OCI-LY1 (cell line): Measurements from ENCODE around the gene ABHD4.
"Not testable (repeated sequence)": the region's sequence is repeated elsewhere in the genome, so short reads cannot be mapped to it uniquely, and the experiment has no call there.

Experiments
- H2AFZ ChIP-seq: fragments of 200-600 bp; sonication (generic), shearing (Covaris generic); 2 replicates; pipeline ENCODE4 v1.6.0; 2014; ENCODE audit warnings: antibody characterized with exemption, mild to moderate bottlenecking, low read length
- H3F3A ChIP-seq: fragments of 200-600 bp; sonication (generic), shearing (Covaris generic); 2 replicates; pipeline ENCODE4 v1.6.0; 2014; ENCODE audit warnings: mild to moderate bottlenecking, antibody characterized with exemption, low read length, moderate library complexity; ENCODE audit not compliant: insufficient read depth
- H3K27ac ChIP-seq: fragments of 200-600 bp; sonication (generic); 2 replicates; pipeline ENCODE4 v1.5.1; 2014; ENCODE audit warnings: low read length, mixed run types, mild to moderate bottlenecking, low read depth; ENCODE audit not compliant: poor library complexity, severe bottlenecking
- H3K27me3 ChIP-seq: fragments of 200-600 bp; sonication (generic); 2 replicates; pipeline ENCODE4 v1.6.0; 2014; ENCODE audit warnings: antibody characterized with exemption, mild to moderate bottlenecking, low read length, moderate library complexity; ENCODE audit not compliant: insufficient read depth
- H3K36me3 ChIP-seq: fragments of 200-600 bp; sonication (generic); 2 replicates; pipeline ENCODE4 v1.6.1; 2014; ENCODE audit warnings: mild to moderate bottlenecking, antibody characterized with exemption, low read length, moderate library complexity, mixed read lengths; ENCODE audit not compliant: insufficient read depth
- H3K4me1 ChIP-seq: fragments of 200-600 bp; sonication (generic); 2 replicates; pipeline ENCODE4 v1.5.1; 2014; ENCODE audit warnings: mild to moderate bottlenecking, low read length, moderate library complexity; ENCODE audit not compliant: insufficient read depth, severe bottlenecking
- H3K4me2 ChIP-seq: fragments of 200-600 bp; sonication (generic), shearing (Covaris generic); 2 replicates; pipeline ENCODE4 v1.6.1; 2014; ENCODE audit warnings: low read length
- H3K4me3 ChIP-seq: fragments of 200-600 bp; sonication (generic); 2 replicates; pipeline ENCODE4 v1.5.1; 2014; ENCODE audit warnings: low read length, low read depth, mild to moderate bottlenecking, mixed read lengths; ENCODE audit not compliant: poor library complexity, severe bottlenecking
- H3K79me2 ChIP-seq: fragments of 200-600 bp; shearing (Covaris generic); 2 replicates; pipeline ENCODE4 v1.6.1; 2016; ENCODE audit warnings: mixed run types, low read length, mixed read lengths; ENCODE audit not compliant: insufficient read depth
- H3K9ac ChIP-seq: fragments of 200-600 bp; sonication (generic), shearing (Covaris generic); 2 replicates; pipeline ENCODE4 v1.6.1; 2014; ENCODE audit warnings: mild to moderate bottlenecking, low read length, mixed read lengths
- H3K9me2 ChIP-seq: fragments of 200-600 bp; sonication (generic), shearing (Covaris generic); 2 replicates; pipeline ENCODE4 v1.6.1; 2014; ENCODE audit warnings: low read depth, mild to moderate bottlenecking, low read length, mixed read lengths
- H3K9me3 ChIP-seq: fragments of 200-600 bp; shearing (Covaris generic); 2 replicates; pipeline ENCODE4 v1.6.1; 2014; ENCODE audit warnings: low read length, mixed read lengths
- H4K20me1 ChIP-seq: fragments of 200-600 bp; sonication (generic), shearing (Covaris generic); 2 replicates; pipeline ENCODE4 v1.6.0; 2016; ENCODE audit warnings: mild to moderate bottlenecking, low read length; ENCODE audit not compliant: insufficient read depth
- CTCF ChIP-seq: fragments of 200-600 bp; sonication (generic), shearing (Covaris generic); IDR thresholded peaks from 2 replicates; pipeline ENCODE4 v1.5.1; 2017; ENCODE audit warnings: mild to moderate bottlenecking, antibody characterized with exemption, low read length, moderate library complexity, mixed read lengths
- EZH2 ChIP-seq: fragments of 200-600 bp; sonication (generic), shearing (Covaris generic); IDR thresholded peaks from 2 replicates; pipeline ENCODE4 v1.8.0; 2017; ENCODE audit warnings: borderline replicate concordance, mixed run types, mild to moderate bottlenecking, antibody characterized with exemption, low read length, moderate library complexity, mixed read lengths

ABHD4 gene

GRCh38 chr14:22553445-22553844 is 44.7 kb upstream of the ABHD4 start:
- Histone ChIP-seq H2AFZ (no peak overlapping the region), H3K36me3 (peaks cover 41% of the 10 kb centered on the region; the same call in 1 of the 2 replicates), H3K79me2 (no peaks in the 10 kb centered on the region), H4K20me1 (no peaks in the 10 kb centered on the region), H3K9me2 (no peaks in the 10 kb centered on the region), H3K4me3 (no peak overlapping the region), H3K4me1 (peaks cover 77% of the 10 kb centered on the region), H3K27ac (peak overlapping the region; percentile 69), H3F3A (no peaks in the 10 kb centered on the region), H3K27me3 (no peaks in the 10 kb centered on the region), H3K4me2 (no peak overlapping the region), H3K9ac (0 out of 2 replicates have a peak overlapping the region, but pooled peaks have one; percentile 9), H3K9me3 (no peaks in the 10 kb centered on the region)
- TF ChIP-seq CTCF (no peak), EZH2 (no peak)

DNA sequence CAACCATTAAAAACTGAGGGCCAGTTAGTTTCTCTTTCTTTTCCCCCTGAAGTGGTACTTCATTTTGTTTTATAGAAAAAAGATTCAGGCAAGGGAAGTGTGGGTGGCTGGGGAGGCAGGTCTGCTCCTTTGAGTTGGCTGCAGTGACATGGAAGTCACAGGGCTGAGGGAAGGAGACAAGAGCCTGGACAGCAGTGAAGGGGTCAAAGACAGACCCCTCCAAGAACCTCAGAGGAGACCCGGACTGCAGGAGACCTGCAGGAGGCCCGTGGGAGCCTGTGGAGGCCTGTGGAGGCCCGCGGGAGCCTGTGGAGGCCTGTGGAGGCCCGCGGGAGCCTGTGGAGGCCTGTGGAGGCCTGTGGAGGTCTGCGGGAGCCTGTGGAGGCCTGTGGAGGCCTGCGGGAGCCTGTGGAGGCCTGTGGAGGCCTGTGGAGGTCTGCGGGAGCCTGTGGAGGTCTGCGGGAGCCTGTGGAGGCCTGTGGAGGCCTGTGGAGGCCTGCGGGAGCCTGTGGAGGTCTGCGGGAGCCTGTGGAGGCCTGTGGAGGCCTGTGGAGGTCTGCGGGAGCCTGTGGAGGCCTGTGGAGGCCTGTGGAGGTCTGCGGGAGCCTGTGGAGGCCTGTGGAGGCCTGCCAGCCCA is 44.1 kb upstream of the ABHD4 start:
- Histone ChIP-seq H3K36me3 (peaks cover 38% of the 10 kb centered on the region; the same call in 1 of the 2 replicates), H3K4me1 (peaks cover 82% of the 10 kb centered on the region), H3K9ac (0 out of 2 replicates have a peak overlapping the region, but pooled peaks have one; percentile 9), H3K27ac (peak overlapping the region; percentile 99)
- not testable (repeated sequence) for H3K4me3 ChIP-seq, H3K9me3 ChIP-seq, H3F3A ChIP-seq, H3K9me2 ChIP-seq, H3K4me2 ChIP-seq, H3K27me3 ChIP-seq, H3K79me2 ChIP-seq, H4K20me1 ChIP-seq, H2AFZ ChIP-seq

- Histone ChIP-seq H3F3A (no peaks in the 10 kb centered on the region), H2AFZ (no peak overlapping the region), H3K4me3 (no peak overlapping the region), H3K79me2 (no peaks in the 10 kb centered on the region), H3K4me1 (peaks cover 77% of the 10 kb centered on the region), H3K9ac (peak overlapping the region; percentile 80), H3K9me2 (no peaks in the 10 kb centered on the region), H4K20me1 (no peaks in the 10 kb centered on the region), H3K27ac (peak overlapping the region; percentile 99), H3K4me2 (peak overlapping the region; percentile 50; the same call in 1 of the 2 replicates), H3K36me3 (peaks cover 31% of the 10 kb centered on the region; the same call in 1 of the 2 replicates), H3K9me3 (no peaks in the 10 kb centered on the region), H3K27me3 (no peaks in the 10 kb centered on the region)
- no peak for TF ChIP-seq EZH2
Measured at GRCh38 chr14:22554498-22555383, 43.4 kb upstream of the ABHD4 start.

- H3K27ac ChIP-seq = peak overlapping the region; percentile 99
- no peaks in the 10 kb centered on the region for H3F3A ChIP-seq
- H3K4me1 ChIP-seq = peaks cover 73% of the 10 kb centered on the region
- H3K9me3 ChIP-seq = no peaks in the 10 kb centered on the region
- H3K4me2 ChIP-seq = peak overlapping the region; percentile 50
- no peak overlapping the region for H2AFZ ChIP-seq
- TF ChIP-seq EZH2 (no peak), CTCF (no peak)
- peak overlapping the region; percentile 80 for H3K9ac ChIP-seq
- H3K79me2 ChIP-seq = no peaks in the 10 kb centered on the region
- H3K9me2 ChIP-seq = no peaks in the 10 kb centered on the region
- H3K27me3 ChIP-seq = no peaks in the 10 kb centered on the region
- H3K4me3 ChIP-seq = peak overlapping the region; percentile 21
- peaks cover 23% of the 10 kb centered on the region; the same call in 1 of the 2 replicates for H3K36me3 ChIP-seq
- H4K20me1 ChIP-seq = no peaks in the 10 kb centered on the region
Measured at GRCh38 chr14:22555384-22556011, 42.6 kb upstream of the ABHD4 start.
